Activated CD8-positive, alpha-beta T cell treated with anti-CD3 and anti-CD28 coated beads for 36 hours (primary cell): Measurements from ENCODE around the gene TAF4. TPM values are rescaled to one million over a fixed set of nuclear protein-coding genes. Genes with fewer than 3 reads are reported as not detected.

Experiments
- ATAC-seq: fragments of 200-7000 bp; cut with Tn5 transposase; one replicate; pipeline ENCODE4 v1.10.0; 2021; ENCODE audit warnings: mild to moderate bottlenecking, moderate library complexity
- CTCF ChIA-PET: fragments of 350-600 bp; sonication (Branson Sonifier 250); formaldehyde crosslinking; loops from one replicate; lab custom pipeline; 2021; ENCODE audit warnings: antibody characterized with exemption; lab: Charles Lee
- POLR2A ChIA-PET: fragments of 350-600 bp; sonication (Branson Sonifier 250); formaldehyde crosslinking; loops from one replicate; lab custom pipeline; 2021; ENCODE audit warnings: antibody characterized with exemption; lab: Charles Lee
- DNase-seq: peaks from one replicate; pipeline ENCODE4 v3.0.0-alpha.2; 2020
- H3K27ac Mint-ChIP-seq: one replicate; pipeline ENCODE4 v1.8.0; 2021; ENCODE audit warnings: mild to moderate bottlenecking, mixed read lengths
- H3K27me3 Mint-ChIP-seq: one replicate; pipeline ENCODE4 v1.8.0; 2021; ENCODE audit warnings: mixed read lengths
- H3K36me3 Mint-ChIP-seq: one replicate; pipeline ENCODE4 v1.8.0; 2021; ENCODE audit warnings: low read depth, mixed read lengths
- H3K4me1 Mint-ChIP-seq: one replicate; pipeline ENCODE4 v1.8.0; 2021; ENCODE audit warnings: low read depth, mixed read lengths
- H3K4me3 Mint-ChIP-seq: one replicate; pipeline ENCODE4 v1.8.0; 2021; ENCODE audit warnings: mild to moderate bottlenecking, moderate library complexity, mixed read lengths
- H3K9me3 Mint-ChIP-seq: one replicate; pipeline ENCODE4 v1.8.0; 2021; ENCODE audit warnings: mixed read lengths
- intact Hi-C: fragments of 100-400 bp; cut with micrococcal nuclease; formaldehyde crosslinking; loops from one replicate; pipeline ENCODE4 v1.10.0; 2022
- total RNA-seq, 2 experiments: library from RNA; stranded (reverse); gene quantifications; one replicate each; pipeline ENCODE4 v1.2.3, GENCODE V29; 2021
- TF ChIP-seq, protein P1 (sequence below): fragments of 200-600 bp; IDR thresholded peaks from one replicate; pipeline ENCODE4 v1.8.0; 2022; ENCODE audit warnings: antibody characterized with exemption, mild to moderate bottlenecking

TAF4 gene
- total RNA-seq, 2 experiments from 2014 or later, result 14.1 to 15.9 TPM

DNA sequence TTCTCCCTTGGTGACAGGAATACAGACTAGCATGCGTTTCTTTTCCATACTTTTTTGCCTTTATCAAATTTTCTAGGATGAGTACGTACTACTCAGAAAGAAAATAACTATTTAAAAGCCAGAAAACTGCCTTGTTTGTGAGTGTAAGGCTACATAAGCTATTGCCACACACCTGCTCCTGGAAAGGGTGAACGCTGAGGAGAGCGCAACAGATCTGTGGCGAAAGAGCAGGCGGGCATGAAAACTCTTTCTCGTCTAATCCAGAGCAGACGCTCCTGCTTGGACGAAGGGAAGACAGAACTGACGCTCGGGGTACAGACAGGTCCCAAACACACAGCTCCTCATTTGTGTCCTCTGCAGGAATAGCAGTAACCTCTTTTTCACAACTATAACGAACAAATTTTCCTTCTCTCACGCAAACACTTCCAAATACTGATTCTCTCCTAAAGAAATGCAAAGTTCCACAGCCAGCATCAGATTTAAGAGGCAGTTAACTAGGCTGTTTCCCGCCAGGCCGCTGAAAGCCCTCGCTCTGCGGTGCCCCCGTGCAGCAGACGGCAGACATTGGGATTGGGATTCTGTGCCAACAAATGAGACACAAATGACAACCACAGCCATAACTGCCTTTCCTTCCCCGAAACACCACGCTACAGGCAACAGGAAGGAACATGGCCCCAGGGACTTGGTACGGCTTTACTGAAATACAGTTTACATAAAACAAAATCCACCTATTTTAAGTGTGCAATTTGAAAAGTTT, 20.0 kb downstream of the TAF4 start:
- ATAC-seq (no peak), DNase-seq (no peak)
- intact Hi-C loops, result no loop called here
- Mint-ChIP-seq H3K27ac (no peak overlapping the region), H3K4me1 (peaks cover 49% of the 10 kb centered on the region), H3K4me3 (no peak overlapping the region), H3K36me3 (no peaks in the 10 kb centered on the region), H3K27me3 (no peaks in the 10 kb centered on the region), H3K9me3 (no peaks in the 10 kb centered on the region)
- TF ChIP-seq, protein P1, sequence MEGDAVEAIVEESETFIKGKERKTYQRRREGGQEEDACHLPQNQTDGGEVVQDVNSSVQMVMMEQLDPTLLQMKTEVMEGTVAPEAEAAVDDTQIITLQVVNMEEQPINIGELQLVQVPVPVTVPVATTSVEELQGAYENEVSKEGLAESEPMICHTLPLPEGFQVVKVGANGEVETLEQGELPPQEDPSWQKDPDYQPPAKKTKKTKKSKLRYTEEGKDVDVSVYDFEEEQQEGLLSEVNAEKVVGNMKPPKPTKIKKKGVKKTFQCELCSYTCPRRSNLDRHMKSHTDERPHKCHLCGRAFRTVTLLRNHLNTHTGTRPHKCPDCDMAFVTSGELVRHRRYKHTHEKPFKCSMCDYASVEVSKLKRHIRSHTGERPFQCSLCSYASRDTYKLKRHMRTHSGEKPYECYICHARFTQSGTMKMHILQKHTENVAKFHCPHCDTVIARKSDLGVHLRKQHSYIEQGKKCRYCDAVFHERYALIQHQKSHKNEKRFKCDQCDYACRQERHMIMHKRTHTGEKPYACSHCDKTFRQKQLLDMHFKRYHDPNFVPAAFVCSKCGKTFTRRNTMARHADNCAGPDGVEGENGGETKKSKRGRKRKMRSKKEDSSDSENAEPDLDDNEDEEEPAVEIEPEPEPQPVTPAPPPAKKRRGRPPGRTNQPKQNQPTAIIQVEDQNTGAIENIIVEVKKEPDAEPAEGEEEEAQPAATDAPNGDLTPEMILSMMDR, result no peak
- POLR2A ChIA-PET, result no interaction called here
- CTCF ChIA-PET, result interaction anchor here (2.2 kb wide), 1 partner anchor 35 kb away, joined by 4 read pairs; no protein-coding TSS in a partner anchor

- H3K9me3 Mint-ChIP-seq, result no peaks in the 10 kb centered on the region
- POLR2A ChIA-PET, result no interaction called here
- H3K27ac Mint-ChIP-seq, result no peak overlapping the region
- no peaks in the 10 kb centered on the region for H3K36me3 Mint-ChIP-seq
- CTCF ChIA-PET, result interaction anchor here (2.2 kb wide), 1 partner anchor 34 kb away, joined by 4 read pairs; no protein-coding TSS in a partner anchor
- no peak overlapping the region for H3K4me3 Mint-ChIP-seq
- no peak for DNase-seq
- TF ChIP-seq, protein P1, result no peak
- intact Hi-C loops, result no loop called here
- no peak for ATAC-seq
- no peaks in the 10 kb centered on the region for H3K27me3 Mint-ChIP-seq
- peaks cover 48% of the 10 kb centered on the region for H3K4me1 Mint-ChIP-seq
Measured at GRCh38 chr20:62045118-62045517, 20.6 kb downstream of the TAF4 start.

DNA sequence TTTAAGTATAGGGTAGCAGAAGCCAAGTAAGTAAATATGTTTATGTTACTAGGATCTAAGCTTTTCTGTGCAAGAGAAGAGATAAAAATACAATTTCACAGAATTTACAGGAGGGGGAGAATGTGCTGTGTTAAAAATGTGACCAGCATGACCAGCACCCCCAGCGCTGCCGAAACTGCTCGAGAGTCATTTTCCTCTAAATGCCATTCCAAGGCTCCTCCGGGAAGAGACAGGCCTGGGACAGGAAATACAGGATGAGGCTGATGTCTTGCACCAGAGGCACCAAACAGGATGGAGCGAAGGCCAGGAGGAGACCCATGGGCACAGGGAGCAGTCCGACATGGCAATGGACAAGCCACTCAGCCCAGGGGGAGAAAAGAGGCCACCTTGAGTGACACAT, 21.1 kb downstream of the TAF4 start:
- Mint-ChIP-seq H3K27ac (no peak overlapping the region), H3K27me3 (no peaks in the 10 kb centered on the region), H3K4me1 (peaks cover 52% of the 10 kb centered on the region), H3K9me3 (no peaks in the 10 kb centered on the region), H3K4me3 (no peak overlapping the region), H3K36me3 (no peaks in the 10 kb centered on the region)
- DNase-seq (no peak), ATAC-seq (no peak)
- TF ChIP-seq, protein P1, result no peak
- ChIA-PET POLR2A (no interaction called here), CTCF (interaction anchor here (1.2 to 2.2 kb wide), 2 partner anchors 17 to 34 kb away, joined by 3 to 4 read pairs; no protein-coding TSS in a partner anchor)
- intact Hi-C loops, result no loop called here

- no peaks in the 10 kb centered on the region for H3K27me3 Mint-ChIP-seq
- CTCF ChIA-PET, result interaction anchor here (1.2 to 2.2 kb wide), 2 partner anchors 18 to 33 kb away, joined by 3 to 4 read pairs; no protein-coding TSS in a partner anchor
- DNase-seq (no peak), ATAC-seq (no peak)
- H3K36me3 Mint-ChIP-seq, result no peaks in the 10 kb centered on the region
- TF ChIP-seq, protein P1, result no peak
- POLR2A ChIA-PET, result no interaction called here
- intact Hi-C loops, result no loop called here
- H3K4me1 Mint-ChIP-seq, result peaks cover 54% of the 10 kb centered on the region
- no peaks in the 10 kb centered on the region for H3K9me3 Mint-ChIP-seq
- H3K27ac Mint-ChIP-seq, result no peak overlapping the region
- no peak overlapping the region for H3K4me3 Mint-ChIP-seq
Measured at GRCh38 chr20:62043131-62043914, 22.4 kb downstream of the TAF4 start.
